K562 (cell line): ENCODE measurements around the gene UCK1. TPM values are rescaled to one million over a fixed set of nuclear protein-coding genes. Genes with fewer than 3 reads are reported as not detected.
A peak's percentile ranks its signal among the peaks of the same experiment; 100 is the strongest.

Source experiments
- ADNP ChIP-seq: fragments of 200-800 bp; sonication (Bioruptor generic); IDR thresholded peaks from 2 replicates; pipeline ENCODE4 v1.6.1; 2016; ENCODE audit warnings: missing genetic modification characterization, missing compliant biosample characterization
- ARID1B ChIP-seq: fragments of 450-650 bp; IDR thresholded peaks from 2 replicates; pipeline ENCODE4 v1.6.1; 2016; ENCODE audit warnings: antibody characterized with exemption, mild to moderate bottlenecking, inconsistent platforms
- ARID3A ChIP-seq: IDR thresholded peaks from 2 replicates; pipeline ENCODE4 v1.6.1; 2012; ENCODE audit warnings: low read depth, low read length, improper control_type of control experiment, borderline replicate concordance
- BACH1 ChIP-seq: fragments of 200-800 bp; sonication (Bioruptor generic); IDR thresholded peaks from 2 replicates; pipeline ENCODE4 v1.6.1; 2016; ENCODE audit warnings: missing genetic modification characterization, missing compliant biosample characterization
- CBFA2T2 ChIP-seq: fragments of 450-650 bp; conservative IDR thresholded peaks from 2 replicates; pipeline ENCODE4 v1.6.1; 2017; ENCODE audit warnings: mild to moderate bottlenecking
- CBFA2T3 ChIP-seq: fragments of 450-650 bp; IDR thresholded peaks from 2 replicates; pipeline ENCODE4 v1.6.1; 2017
- COPS2 ChIP-seq: fragments of 450-650 bp; conservative IDR thresholded peaks from 2 replicates; pipeline ENCODE4 v1.6.1; 2016; ENCODE audit warnings: mild to moderate bottlenecking, moderate library complexity
- JUN ChIP-seq, 2 experiments: sonication (generic) in 1 of 2; formaldehyde crosslinking in 1 of 2; IDR thresholded peaks; 2 replicates each; pipeline versions ENCODE4 v1.6.1 to v1.8.0; 2012 to 2022; ENCODE audit warnings: borderline replicate concordance in 2 of 2, mild to moderate bottlenecking in 2 of 2, improper control_type of control experiment in 1 of 2, low read depth in 1 of 2, low read length in 1 of 2, missing genetic modification reagents in 1 of 2
- MED1 ChIP-seq: sonication (generic); formaldehyde crosslinking; IDR thresholded peaks from 2 replicates; pipeline ENCODE4 v1.8.1; 2023; ENCODE audit warnings: missing genetic modification reagents, borderline replicate concordance
- PBX2 ChIP-seq, 2 experiments: IDR thresholded peaks in 1 of 2; conservative IDR thresholded peaks in 1 of 2; 2 replicates each; pipeline ENCODE4 v1.6.1; 2016; ENCODE audit warnings: low read depth in 2 of 2, mild to moderate bottlenecking in 1 of 2, missing compliant biosample characterization in 1 of 2, missing genetic modification characterization in 1 of 2, moderate library complexity in 1 of 2
- PTBP1 ChIP-seq: fragments of 200-400 bp; formaldehyde crosslinking; IDR thresholded peaks from 2 replicates; pipeline ENCODE4 v1.6.1; 2017; ENCODE audit warnings: low read depth, low read length
- SMARCC2 ChIP-seq: fragments of 450-650 bp; IDR thresholded peaks from 2 replicates; pipeline ENCODE4 v1.6.1; 2017; ENCODE audit warnings: antibody characterized with exemption, moderate library complexity, mild to moderate bottlenecking, low read depth
- SNIP1 ChIP-seq: fragments of 450-650 bp; IDR thresholded peaks from 2 replicates; pipeline ENCODE4 v1.7.1; 2017; ENCODE audit warnings: low read depth, mild to moderate bottlenecking
- SRF ChIP-seq, 2 experiments: fragments of 250-450, 450-650 bp in 1 of 2; sonication (Bioruptor Pico) in 1 of 2; sonication (generic) in 1 of 2; formaldehyde crosslinking; IDR thresholded peaks; 2 replicates each; pipeline versions ENCODE4 v1.5.0 to v1.5.1; 2020 to 2022; ENCODE audit warnings: mild to moderate bottlenecking in 1 of 2, missing genetic modification reagents in 1 of 2
- SRSF3 ChIP-seq: fragments of 200-400 bp; formaldehyde crosslinking; IDR thresholded peaks from 2 replicates; pipeline ENCODE4 v1.6.1; 2016; ENCODE audit warnings: mild to moderate bottlenecking, low read length, moderate library complexity; ENCODE audit not compliant: insufficient read depth
- TCF3 ChIP-seq: sonication (generic); formaldehyde crosslinking; IDR thresholded peaks from 2 replicates; pipeline ENCODE4 v1.4.0; 2020; ENCODE audit warnings: mild to moderate bottlenecking, missing genetic modification reagents
- VEZF1 ChIP-seq: fragments of 200-800 bp; sonication (Bioruptor generic); IDR thresholded peaks from 2 replicates; pipeline ENCODE4 v1.6.1; 2017; ENCODE audit warnings: missing genetic modification characterization, missing compliant biosample characterization
- ZNF134 ChIP-seq: fragments of 250-450 bp; sonication (Bioruptor Pico); conservative IDR thresholded peaks from 2 replicates; pipeline ENCODE4 v1.4.0; 2020
- ZNF184 ChIP-seq: sonication (generic); formaldehyde crosslinking; IDR thresholded peaks from 2 replicates; pipeline ENCODE4 v1.5.0; 2020; ENCODE audit warnings: missing genetic modification reagents
- ZNF347 ChIP-seq: fragments of 450-650 bp; formaldehyde crosslinking; IDR thresholded peaks from 2 replicates; pipeline ENCODE4 v1.4.0; 2020; ENCODE audit warnings: low read depth, mild to moderate bottlenecking, moderate library complexity
- ZNF507 ChIP-seq: conservative IDR thresholded peaks from 2 replicates; pipeline ENCODE4 v1.6.1; 2017; ENCODE audit warnings: missing genetic modification characterization, missing compliant biosample characterization
- ZSCAN32 ChIP-seq: fragments of 450-650 bp; formaldehyde crosslinking; IDR thresholded peaks from 2 replicates; pipeline ENCODE4 v1.4.0; 2020; ENCODE audit warnings: mild to moderate bottlenecking, moderate library complexity
- polyA plus RNA-seq, 8 experiments: library from polyadenylated mRNA; depleted of rRNA in 4 of 8; stranded (reverse) in 5 of 8; unstranded in 3 of 8; fragments of >200 nt; fragmentation: Nextera tagmentation in 2 of 8; fragmentation: Illumina TruSeq in 1 of 8; extraction: Ambion mirVana in 2 of 8; extraction: Trizol in 1 of 8; gene quantifications; 2 replicates each; pipeline versions ENCODE4 v1.2.1 to v1.2.3, GENCODE V29; 2011 to 2014; ENCODE audit warnings: inconsistent platforms in 1 of 8, missing spikeins in 1 of 8
- total RNA-seq, 7 experiments: library from RNA; depleted of rRNA in 6 of 7; stranded (reverse); fragments of >200 nt in 6 of 7; fragmentation: Illumina TruSeq in 2 of 7; extraction: Trizol in 2 of 7; gene quantifications; 2 replicates each; pipeline versions ENCODE4 v1.2.1 to v1.2.3, GENCODE V29; 2011 to 2021; ENCODE audit warnings: low replicate concordance in 1 of 7
- TF ChIP-seq, protein P1 (sequence below): fragments of 450-650 bp; formaldehyde crosslinking; IDR thresholded peaks from 2 replicates; pipeline ENCODE4 v1.4.0; 2020; ENCODE audit warnings: mild to moderate bottlenecking, moderate library complexity

The UCK1 gene
- total and polyA plus RNA-seq, 9 of the 15 experiments (the other 6 are each of a cell fraction or from before 2014, with no cell fraction given), result 0.27 to 27.5 (median 16.1) TPM

DNA sequence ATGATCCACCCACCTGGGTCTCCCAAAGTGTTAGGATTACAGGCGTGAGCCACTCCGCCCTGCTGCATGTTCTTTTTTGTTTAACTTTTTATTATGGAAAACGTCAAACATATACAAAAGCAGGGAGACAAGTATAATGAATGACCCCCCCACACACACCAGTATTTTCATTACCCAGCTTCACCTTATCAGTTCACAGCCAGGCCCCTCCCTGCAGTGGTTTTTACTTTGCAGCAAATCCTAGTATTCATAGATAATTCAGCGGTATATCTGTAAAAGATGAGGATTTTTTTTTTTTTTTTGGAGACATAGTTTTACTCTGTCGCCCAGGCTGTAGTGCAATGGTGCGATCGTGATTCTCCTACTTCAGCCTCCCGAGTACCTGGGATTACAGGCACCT lies 26.1 kb downstream of the UCK1 start (continued):
- TF ChIP-seq ARID1B, result peak; percentile 45
- TF ChIP-seq PBX2 (CRISPR knock-in tag; IDR thresholded peaks at IDR 0.05; ENCODE audit: low read depth), result no peak
- TF ChIP-seq PBX2 (tag; conservative IDR thresholded peaks at IDR 0.05; ENCODE audit: low read depth), result no peak
- TF ChIP-seq ZSCAN32 (CRISPR knock-in tag), result no peak
- TF ChIP-seq SRF (CRISPR knock-in tag; IDR thresholded peaks at IDR 0.05), result no peak
- TF ChIP-seq ZNF184 (CRISPR knock-in tag), result no peak
- peak; percentile 70 for TF ChIP-seq CBFA2T3
- peak; percentile 68 for TF ChIP-seq VEZF1
- TF ChIP-seq COPS2, result no peak
- TF ChIP-seq CBFA2T2, result 0 out of 2 replicates have a peak, but pooled peaks have one; percentile 35
- no peak for TF ChIP-seq PTBP1
- TF ChIP-seq SNIP1, result no peak
- TF ChIP-seq MED1 (CRISPR knock-in tag), result no peak
- no peak for TF ChIP-seq ZNF134 (CRISPR knock-in tag)
- no peak for TF ChIP-seq JUN (IDR thresholded peaks at IDR 0.05; ENCODE audit: borderline replicate concordance, low read depth, low read length)
- TF ChIP-seq JUN (CRISPR knock-in tag; IDR thresholded peaks at IDR 0.05; ENCODE audit: borderline replicate concordance), result no peak
- TF ChIP-seq, protein P1, sequence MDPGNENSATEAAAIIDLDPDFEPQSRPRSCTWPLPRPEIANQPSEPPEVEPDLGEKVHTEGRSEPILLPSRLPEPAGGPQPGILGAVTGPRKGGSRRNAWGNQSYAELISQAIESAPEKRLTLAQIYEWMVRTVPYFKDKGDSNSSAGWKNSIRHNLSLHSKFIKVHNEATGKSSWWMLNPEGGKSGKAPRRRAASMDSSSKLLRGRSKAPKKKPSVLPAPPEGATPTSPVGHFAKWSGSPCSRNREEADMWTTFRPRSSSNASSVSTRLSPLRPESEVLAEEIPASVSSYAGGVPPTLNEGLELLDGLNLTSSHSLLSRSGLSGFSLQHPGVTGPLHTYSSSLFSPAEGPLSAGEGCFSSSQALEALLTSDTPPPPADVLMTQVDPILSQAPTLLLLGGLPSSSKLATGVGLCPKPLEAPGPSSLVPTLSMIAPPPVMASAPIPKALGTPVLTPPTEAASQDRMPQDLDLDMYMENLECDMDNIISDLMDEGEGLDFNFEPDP (CRISPR knock-in tag), result no peak
- no peak for TF ChIP-seq ZNF347 (CRISPR knock-in tag)
- TF ChIP-seq TCF3 (CRISPR knock-in tag), result peak; percentile 54; the same call in 1 of the 2 replicates
- TF ChIP-seq BACH1 (tag), result no peak
- no peak for TF ChIP-seq ARID3A
- TF ChIP-seq ZNF507 (tag), result no peak
- no peak for TF ChIP-seq SRSF3
- no peak for TF ChIP-seq ADNP (tag)
- TF ChIP-seq SMARCC2, result no peak
